ENCODE results near the gene VIPAS39.
"Not testable (repeated sequence)": the region's sequence is repeated elsewhere in the genome, so short reads cannot be mapped to it uniquely, and the experiment has no call there.

VIPAS39 gene

GRCh38 chr14:77436042-77436441, 21.4 kb downstream of the VIPAS39 start:
- in situ Hi-C loops (cut with HindIII; ENCODE audit: low sequenced_read_pairs): no loop called here
- DNase-seq (ENCODE audit: low read depth, low spot score): no peak
- H3K4me3 ChIP-seq (ENCODE audit: low read depth, low read length): no peak overlapping the region
- no peak for TF ChIP-seq CTCF (IDR thresholded peaks at IDR 0.05; ENCODE audit: low read depth, low read length)

GRCh38 chr14:77426396-77426795, 31.0 kb downstream of the VIPAS39 start:
- no peak for TF ChIP-seq CTCF (IDR thresholded peaks at IDR 0.05; ENCODE audit: low read depth, low read length)
- in situ Hi-C loops (cut with HindIII; ENCODE audit: low sequenced_read_pairs): no loop called here
- no peak for DNase-seq (ENCODE audit: low read depth, low spot score)
- H3K4me3 ChIP-seq (ENCODE audit: low read depth, low read length): no peak overlapping the region

GRCh38 chr14:77424862-77425261, 32.5 kb downstream of the VIPAS39 start:
- no peak overlapping the region for H3K4me3 ChIP-seq (ENCODE audit: low read depth, low read length)
- no peak for DNase-seq (ENCODE audit: low read depth, low spot score)
- in situ Hi-C loops (cut with HindIII; ENCODE audit: low sequenced_read_pairs): no loop called here
- no peak for TF ChIP-seq CTCF (IDR thresholded peaks at IDR 0.05; ENCODE audit: low read depth, low read length)

- DNase-seq (ENCODE audit: low read depth, low spot score): no peak
- no peak within 1 kb of the TSS for H3K4me3 ChIP-seq (ENCODE audit: low read depth, low read length)
- no peak for TF ChIP-seq CTCF (IDR thresholded peaks at IDR 0.05; ENCODE audit: low read depth, low read length)
- in situ Hi-C loops (cut with HindIII; ENCODE audit: low sequenced_read_pairs): no loop called here
Measured at GRCh38 chr14:77423423-77423822, 34.0 kb downstream of the VIPAS39 start, which contains the start of gene NOXRED1. NOXRED1 (minus strand) TSS chr14:77423523; CDS start chr14:77422889, 634 bp downstream.

GRCh38 chr14:77421201-77421600, 36.2 kb downstream of the VIPAS39 start:
- no peak for TF ChIP-seq CTCF (IDR thresholded peaks at IDR 0.05; ENCODE audit: low read depth, low read length)
- no peak overlapping the region for H3K4me3 ChIP-seq (ENCODE audit: low read depth, low read length)
- in situ Hi-C loops (cut with HindIII; ENCODE audit: low sequenced_read_pairs): no loop called here
- DNase-seq (ENCODE audit: low read depth, low spot score): no peak

GRCh38 chr14:77416836-77417235, 40.6 kb downstream of the VIPAS39 start:
- DNase-seq (ENCODE audit: low read depth, low spot score): no peak
- in situ Hi-C loops (cut with HindIII; ENCODE audit: low sequenced_read_pairs): no loop called here
- no peak for TF ChIP-seq CTCF (IDR thresholded peaks at IDR 0.05; ENCODE audit: low read depth, low read length)
- no peak overlapping the region for H3K4me3 ChIP-seq (ENCODE audit: low read depth, low read length)

- H3K4me3 ChIP-seq (ENCODE audit: low read depth, low read length); in situ Hi-C loops (cut with HindIII; ENCODE audit: low sequenced_read_pairs); DNase-seq (ENCODE audit: low read depth, low spot score): not testable (repeated sequence)
Measured at GRCh38 chr14:77416098-77416497, 41.3 kb downstream of the VIPAS39 start.

GRCh38 chr14:77415403-77416030, 41.9 kb downstream of the VIPAS39 start:
- H3K4me3 ChIP-seq (ENCODE audit: low read depth, low read length); in situ Hi-C loops (cut with HindIII; ENCODE audit: low sequenced_read_pairs); DNase-seq (ENCODE audit: low read depth, low spot score): not testable (repeated sequence)

Measured in astrocyte of the spinal cord (primary cell).